ENCODE data around the gene ITPRIP.

Gene ITPRIP

DNA sequence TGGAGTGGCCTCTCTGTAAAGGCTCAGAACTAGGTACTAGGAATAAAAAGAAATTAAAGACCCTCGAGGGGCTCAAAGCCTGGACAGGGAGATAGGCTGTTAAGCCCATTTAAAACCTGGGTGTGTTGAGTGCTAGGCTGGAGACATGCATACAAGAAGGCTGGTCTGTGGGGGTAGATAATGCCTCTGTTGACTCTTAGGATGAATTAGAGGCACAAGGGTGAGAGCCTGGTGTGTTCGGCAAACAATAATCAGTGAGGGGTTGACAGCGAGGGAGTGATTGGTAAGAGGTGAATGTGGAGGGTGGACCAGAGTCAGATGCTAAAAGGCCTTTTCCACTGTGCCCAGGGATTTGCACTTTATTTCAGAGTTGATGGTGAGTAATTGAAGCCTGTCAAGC is 56.6 kb downstream of the ITPRIP start:
- no peak overlapping the region for H2AFZ ChIP-seq (ENCODE audit: low read depth, low read length)
- no peak overlapping the region for H3K27ac ChIP-seq (ENCODE audit: low read length)
- no peaks in the 10 kb centered on the region for H4K20me1 ChIP-seq (ENCODE audit: insufficient read depth, low read length)
- no peak overlapping the region for H3K4me3 ChIP-seq (ENCODE audit: low read depth in 1 of 2, low read length in 2 of 2)
- no peaks in the 10 kb centered on the region for H3K36me3 ChIP-seq (ENCODE audit: insufficient read depth, low read length)
- H3K79me2 ChIP-seq (ENCODE audit: insufficient read depth, low read length), result no peaks in the 10 kb centered on the region
- H3K4me2 ChIP-seq (ENCODE audit: insufficient read depth, low read length), result no peak overlapping the region
- H3K9me3 ChIP-seq (ENCODE audit: insufficient read depth, low read length, severe bottlenecking), result no peaks in the 10 kb centered on the region
- H3K27me3 ChIP-seq (ENCODE audit: insufficient read depth, low read length, poor library complexity), result peaks cover 10% of the 10 kb centered on the region
- no peak for TF ChIP-seq EZH2 (IDR thresholded peaks at IDR 0.05; ENCODE audit: borderline replicate concordance, low read depth, low read length, severe bottlenecking)
- TF ChIP-seq, protein P1, sequence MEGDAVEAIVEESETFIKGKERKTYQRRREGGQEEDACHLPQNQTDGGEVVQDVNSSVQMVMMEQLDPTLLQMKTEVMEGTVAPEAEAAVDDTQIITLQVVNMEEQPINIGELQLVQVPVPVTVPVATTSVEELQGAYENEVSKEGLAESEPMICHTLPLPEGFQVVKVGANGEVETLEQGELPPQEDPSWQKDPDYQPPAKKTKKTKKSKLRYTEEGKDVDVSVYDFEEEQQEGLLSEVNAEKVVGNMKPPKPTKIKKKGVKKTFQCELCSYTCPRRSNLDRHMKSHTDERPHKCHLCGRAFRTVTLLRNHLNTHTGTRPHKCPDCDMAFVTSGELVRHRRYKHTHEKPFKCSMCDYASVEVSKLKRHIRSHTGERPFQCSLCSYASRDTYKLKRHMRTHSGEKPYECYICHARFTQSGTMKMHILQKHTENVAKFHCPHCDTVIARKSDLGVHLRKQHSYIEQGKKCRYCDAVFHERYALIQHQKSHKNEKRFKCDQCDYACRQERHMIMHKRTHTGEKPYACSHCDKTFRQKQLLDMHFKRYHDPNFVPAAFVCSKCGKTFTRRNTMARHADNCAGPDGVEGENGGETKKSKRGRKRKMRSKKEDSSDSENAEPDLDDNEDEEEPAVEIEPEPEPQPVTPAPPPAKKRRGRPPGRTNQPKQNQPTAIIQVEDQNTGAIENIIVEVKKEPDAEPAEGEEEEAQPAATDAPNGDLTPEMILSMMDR (IDR thresholded peaks at IDR 0.05; ENCODE audit: borderline replicate concordance, extremely low read depth, low read length, poor library complexity, severe bottlenecking), result no peak
- DNase-seq, result no peak
- H3K9ac ChIP-seq (ENCODE audit: low read depth, low read length), result no peak overlapping the region
- ATAC-seq (ENCODE audit: insufficient read depth, low read depth), result no peak
- H3K4me1 ChIP-seq (ENCODE audit: insufficient read depth, low read length), result no peaks in the 10 kb centered on the region

DNA sequence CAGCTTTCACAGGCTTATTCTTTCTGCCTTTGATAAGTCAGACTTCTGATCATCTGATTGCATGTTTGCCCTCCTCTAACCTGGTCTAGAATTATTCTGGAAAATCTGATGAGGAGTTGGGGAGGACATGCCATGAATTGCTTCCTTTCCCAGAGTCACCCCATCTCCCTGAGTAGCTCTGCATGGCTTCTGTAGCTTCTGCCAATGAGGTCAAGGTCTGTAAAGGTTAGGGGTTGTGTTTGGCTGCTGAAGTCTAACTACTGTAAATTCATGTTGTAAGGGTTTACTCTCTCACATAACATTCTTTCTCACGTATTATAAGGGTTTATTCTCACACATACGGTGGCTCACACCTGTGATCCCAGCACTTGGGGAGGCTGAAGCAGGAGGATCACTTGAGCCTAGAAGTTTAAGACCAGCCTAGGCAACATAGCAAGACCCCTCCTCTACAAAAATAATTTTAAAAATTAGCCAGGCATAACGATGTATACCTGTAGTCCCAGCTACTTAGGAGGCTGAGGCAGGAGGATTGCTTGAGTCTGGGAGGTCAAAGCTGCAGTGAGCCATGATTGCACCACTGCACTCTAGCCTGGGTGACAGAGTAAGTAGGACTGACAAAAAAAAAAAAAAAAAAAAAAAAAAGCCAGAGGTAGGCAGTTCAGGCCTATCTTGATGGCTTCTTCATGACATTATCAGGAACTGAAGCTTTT is 58.6 kb downstream of the ITPRIP start:
- ATAC-seq (ENCODE audit: insufficient read depth, low read depth), result no peak
- no peaks in the 10 kb centered on the region for H4K20me1 ChIP-seq (ENCODE audit: insufficient read depth, low read length)

DNA sequence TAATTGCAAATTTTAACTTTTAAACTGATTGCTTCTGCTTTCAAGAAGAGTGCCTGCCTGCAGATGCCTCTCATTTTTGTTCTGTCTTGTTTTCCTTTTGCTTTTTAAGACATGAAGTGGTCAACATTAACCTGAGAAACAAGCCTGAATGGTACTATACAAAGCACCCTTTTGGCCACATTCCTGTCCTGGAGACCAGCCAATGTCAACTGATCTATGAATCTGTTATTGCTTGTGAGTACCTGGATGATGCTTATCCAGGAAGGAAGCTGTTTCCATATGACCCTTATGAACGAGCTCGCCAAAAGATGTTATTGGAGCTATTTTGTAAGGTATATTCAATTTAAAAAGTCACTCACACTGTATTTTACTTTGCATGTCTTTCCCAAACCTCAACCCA is 60.5 kb downstream of the ITPRIP start:
- ATAC-seq (ENCODE audit: insufficient read depth, low read depth) (no peak), DNase-seq (no peak)
- H3K4me3 ChIP-seq (ENCODE audit: low read depth in 1 of 2, low read length in 2 of 2), result no peak overlapping the region

More for the DNA sequence above, 58.6 kb downstream of the ITPRIP start:
- no peak overlapping the region for H2AFZ ChIP-seq (ENCODE audit: low read depth, low read length)
- no peak for DNase-seq
- peaks cover 14% of the 10 kb centered on the region for H3K27me3 ChIP-seq (ENCODE audit: insufficient read depth, low read length, poor library complexity)
- no peaks in the 10 kb centered on the region for H3K9me3 ChIP-seq (ENCODE audit: insufficient read depth, low read length, severe bottlenecking)
- TF ChIP-seq, protein P1 (IDR thresholded peaks at IDR 0.05; ENCODE audit: borderline replicate concordance, extremely low read depth, low read length, poor library complexity, severe bottlenecking), result no peak
- no peak for TF ChIP-seq EZH2 (IDR thresholded peaks at IDR 0.05; ENCODE audit: borderline replicate concordance, low read depth, low read length, severe bottlenecking)
- H3K4me3 ChIP-seq (ENCODE audit: low read depth in 1 of 2, low read length in 2 of 2), result no peak overlapping the region
- H3K4me1 ChIP-seq (ENCODE audit: insufficient read depth, low read length), result no peaks in the 10 kb centered on the region
- no peak overlapping the region for H3K4me2 ChIP-seq (ENCODE audit: insufficient read depth, low read length)
- no peaks in the 10 kb centered on the region for H3K79me2 ChIP-seq (ENCODE audit: insufficient read depth, low read length)
- H3K36me3 ChIP-seq (ENCODE audit: insufficient read depth, low read length), result no peaks in the 10 kb centered on the region
- no peak overlapping the region for H3K27ac ChIP-seq (ENCODE audit: low read length)
- no peak overlapping the region for H3K9ac ChIP-seq (ENCODE audit: low read depth, low read length)

More for the DNA sequence above, 60.5 kb downstream of the ITPRIP start:
- Histone ChIP-seq H3K27me3 (ENCODE audit: insufficient read depth, low read length, poor library complexity) (peaks cover 21% of the 10 kb centered on the region), H3K27ac (ENCODE audit: low read length) (no peak overlapping the region), H3K79me2 (ENCODE audit: insufficient read depth, low read length) (no peaks in the 10 kb centered on the region), H4K20me1 (ENCODE audit: insufficient read depth, low read length) (no peaks in the 10 kb centered on the region), H3K9ac (ENCODE audit: low read depth, low read length) (no peak overlapping the region), H2AFZ (ENCODE audit: low read depth, low read length) (no peak overlapping the region), H3K9me3 (ENCODE audit: insufficient read depth, low read length, severe bottlenecking) (no peaks in the 10 kb centered on the region), H3K36me3 (ENCODE audit: insufficient read depth, low read length) (no peaks in the 10 kb centered on the region), H3K4me2 (ENCODE audit: insufficient read depth, low read length) (no peak overlapping the region), H3K4me1 (ENCODE audit: insufficient read depth, low read length) (no peaks in the 10 kb centered on the region)
- TF ChIP-seq EZH2 (IDR thresholded peaks at IDR 0.05; ENCODE audit: borderline replicate concordance, low read depth, low read length, severe bottlenecking), result no peak
- TF ChIP-seq, protein P1 (IDR thresholded peaks at IDR 0.05; ENCODE audit: borderline replicate concordance, extremely low read depth, low read length, poor library complexity, severe bottlenecking), result no peak

Data from DND-41 (cell line).